ENCODE measurements around the gene LOXL1.

The LOXL1 gene

GRCh38 chr15:73989001-73989798, 62.9 kb downstream of the LOXL1 start:
- no peak for DNase-seq (ENCODE audit: low spot score)
- TF ChIP-seq, protein P1, sequence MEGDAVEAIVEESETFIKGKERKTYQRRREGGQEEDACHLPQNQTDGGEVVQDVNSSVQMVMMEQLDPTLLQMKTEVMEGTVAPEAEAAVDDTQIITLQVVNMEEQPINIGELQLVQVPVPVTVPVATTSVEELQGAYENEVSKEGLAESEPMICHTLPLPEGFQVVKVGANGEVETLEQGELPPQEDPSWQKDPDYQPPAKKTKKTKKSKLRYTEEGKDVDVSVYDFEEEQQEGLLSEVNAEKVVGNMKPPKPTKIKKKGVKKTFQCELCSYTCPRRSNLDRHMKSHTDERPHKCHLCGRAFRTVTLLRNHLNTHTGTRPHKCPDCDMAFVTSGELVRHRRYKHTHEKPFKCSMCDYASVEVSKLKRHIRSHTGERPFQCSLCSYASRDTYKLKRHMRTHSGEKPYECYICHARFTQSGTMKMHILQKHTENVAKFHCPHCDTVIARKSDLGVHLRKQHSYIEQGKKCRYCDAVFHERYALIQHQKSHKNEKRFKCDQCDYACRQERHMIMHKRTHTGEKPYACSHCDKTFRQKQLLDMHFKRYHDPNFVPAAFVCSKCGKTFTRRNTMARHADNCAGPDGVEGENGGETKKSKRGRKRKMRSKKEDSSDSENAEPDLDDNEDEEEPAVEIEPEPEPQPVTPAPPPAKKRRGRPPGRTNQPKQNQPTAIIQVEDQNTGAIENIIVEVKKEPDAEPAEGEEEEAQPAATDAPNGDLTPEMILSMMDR (IDR thresholded peaks at IDR 0.05; ENCODE audit: extremely low read depth, missing control alignments): no peak

DNA sequence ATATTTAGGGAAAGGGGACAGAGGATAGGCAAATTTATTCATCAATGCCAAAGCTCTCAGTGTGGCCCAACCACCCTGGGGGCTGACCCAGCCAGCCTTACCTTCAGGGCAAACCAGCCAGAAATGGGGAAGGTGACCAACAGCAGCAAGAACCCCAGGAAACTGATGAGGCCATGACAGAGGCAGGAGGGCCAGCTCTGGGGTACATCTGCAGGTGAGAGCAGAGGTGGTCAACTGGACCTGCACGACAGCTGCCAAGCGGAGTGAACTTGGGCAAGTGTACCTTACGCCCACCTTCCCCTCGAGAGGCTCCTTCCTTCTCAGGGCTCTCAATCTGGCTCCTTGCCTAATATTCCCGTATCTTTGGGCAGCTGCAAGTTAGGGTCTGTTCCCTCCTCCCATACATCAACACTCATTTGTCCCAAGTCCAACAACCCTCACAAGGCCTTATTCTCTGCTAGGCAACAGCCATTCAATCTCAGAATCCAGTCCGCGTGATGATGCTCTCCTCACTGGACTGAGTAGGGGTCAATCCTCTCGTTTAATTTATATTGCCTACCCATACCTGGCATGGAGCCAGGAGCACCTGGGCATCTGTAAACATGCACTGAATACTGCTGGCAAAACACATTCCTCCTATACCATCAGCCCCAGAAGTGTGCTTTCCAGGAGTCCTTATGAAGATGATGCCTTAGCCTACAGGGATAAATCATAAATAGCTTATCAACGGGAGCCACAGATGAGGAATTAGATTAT, 64.2 kb downstream of the LOXL1 start:
- TF ChIP-seq, protein P1 (IDR thresholded peaks at IDR 0.05; ENCODE audit: extremely low read depth, missing control alignments): no peak
- no peak for DNase-seq (ENCODE audit: low spot score)

GRCh38 chr15:73991260-73991659, 65.0 kb downstream of the LOXL1 start:
- no peak for DNase-seq (ENCODE audit: low spot score)
- TF ChIP-seq, protein P1 (IDR thresholded peaks at IDR 0.05; ENCODE audit: extremely low read depth, missing control alignments): no peak

DNA sequence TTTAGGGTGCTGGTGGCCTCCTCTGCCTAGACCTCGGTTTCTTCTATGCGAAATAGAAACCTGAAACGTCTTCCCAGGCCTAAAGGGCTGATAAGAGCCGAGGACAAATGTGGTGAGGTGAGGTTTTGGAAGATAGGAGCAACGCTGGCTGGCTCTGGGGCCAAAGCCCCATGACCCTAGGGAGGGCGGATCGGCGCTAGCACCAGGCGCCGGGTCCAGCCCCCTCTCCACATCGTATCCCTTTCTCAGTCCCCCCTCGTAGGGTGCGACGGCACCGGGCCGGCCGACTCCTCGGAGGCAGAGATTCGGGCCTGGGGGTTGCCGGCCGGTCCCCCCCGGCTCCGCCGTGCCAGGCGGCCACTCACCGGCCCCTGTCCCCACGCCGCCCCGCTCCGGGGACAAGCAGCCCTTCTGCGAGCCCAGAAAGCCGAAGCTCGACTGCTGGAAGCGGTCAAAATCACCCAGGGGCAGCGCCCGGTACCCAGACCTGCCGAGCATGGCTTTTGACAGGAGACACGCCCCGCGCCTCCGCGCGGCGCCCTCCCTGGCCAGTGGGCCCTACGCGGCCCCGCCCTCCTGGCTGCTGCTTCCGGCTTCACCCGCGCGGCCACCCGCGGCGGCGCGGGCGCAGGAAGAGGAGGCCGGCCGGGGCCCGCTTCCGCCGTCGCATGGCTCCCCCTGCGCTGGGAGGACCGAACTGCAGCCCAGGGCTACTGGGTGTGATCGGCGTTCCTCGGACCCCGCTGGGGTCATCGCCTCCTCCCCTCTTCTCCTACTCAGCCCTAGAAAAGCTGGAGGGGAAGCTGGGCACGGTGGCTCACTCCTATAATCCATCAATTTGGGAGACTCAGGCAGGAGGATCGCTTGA, 65.7 kb downstream of the LOXL1 start, which contains the start of gene STOML1:
STOML1 (minus strand) TSS at position 570 of the 868 bp plus-strand sequence; CDS start at position 498, 72 bp downstream.
- TF ChIP-seq, protein P1 (IDR thresholded peaks at IDR 0.05; ENCODE audit: extremely low read depth, missing control alignments): peak; percentile 90
- peak; percentile 98 for DNase-seq (ENCODE audit: low spot score)

DNA sequence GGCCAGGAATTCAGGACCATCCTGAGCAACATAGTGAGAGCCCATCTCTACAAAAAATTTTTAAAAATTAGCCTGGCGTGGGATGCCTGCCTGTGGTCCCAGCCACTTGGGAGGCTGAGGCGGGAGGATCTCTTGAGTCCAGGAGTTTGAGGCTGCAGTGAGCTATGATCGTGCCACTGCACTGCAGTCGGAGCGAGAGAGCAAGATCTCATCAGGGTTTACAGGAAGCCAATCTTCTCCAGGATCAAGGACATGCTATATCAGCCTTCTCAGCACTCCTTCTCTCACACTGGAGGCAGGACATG, 66.3 kb downstream of the LOXL1 start:
- no peak for DNase-seq (ENCODE audit: low spot score)
- TF ChIP-seq, protein P1 (IDR thresholded peaks at IDR 0.05; ENCODE audit: extremely low read depth, missing control alignments): no peak

GRCh38 chr15:73993211-73993994, 67.1 kb downstream of the LOXL1 start:
- TF ChIP-seq, protein P1 (IDR thresholded peaks at IDR 0.05; ENCODE audit: extremely low read depth, missing control alignments): no peak

More at GRCh38 chr15:73993211-73993994, 67.1 kb downstream of the LOXL1 start:
- DNase-seq (ENCODE audit: low spot score): no peak
